IPS-18c (cell line): ENCODE measurements around the gene OSBPL10.
"Not testable (repeated sequence)": the region's sequence is repeated elsewhere in the genome, so short reads cannot be mapped to it uniquely, and the experiment has no call there.

Experiments
- H3K4me3 ChIP-seq: 2 replicates; pipeline ENCODE4 v1.7.0; 2013; ENCODE audit warnings: low read depth, mild to moderate bottlenecking, low read length, moderate library complexity; ENCODE audit not compliant: insufficient read depth
- H3K9me3 ChIP-seq: one replicate; pipeline ENCODE4 v1.6.1; 2013; ENCODE audit warnings: mild to moderate bottlenecking, low read length, moderate library complexity; ENCODE audit not compliant: control insufficient read depth, insufficient read depth

OSBPL10 gene

GRCh38 chr3:31790193-31791089 lies 190.6 kb downstream of the OSBPL10 start:
- Histone ChIP-seq H3K9me3 (no peaks in the 10 kb centered on the region), H3K4me3 (no peak overlapping the region)

- Histone ChIP-seq H3K9me3 (no peaks in the 10 kb centered on the region), H3K4me3 (no peak overlapping the region)
Observed at GRCh38 chr3:31789429-31789828, 191.6 kb downstream of the OSBPL10 start.

- H3K4me3 ChIP-seq, result no peak overlapping the region
- H3K9me3 ChIP-seq, result no peaks in the 10 kb centered on the region
Observed at GRCh38 chr3:31785734-31786133, 195.3 kb downstream of the OSBPL10 start.

GRCh38 chr3:31785286-31785685 lies 195.8 kb downstream of the OSBPL10 start:
- Histone ChIP-seq H3K9me3 (no peaks in the 10 kb centered on the region), H3K4me3 (no peak overlapping the region)

- not testable (repeated sequence) for H3K9me3 ChIP-seq, H3K4me3 ChIP-seq
Observed at GRCh38 chr3:31783851-31784250, 197.2 kb downstream of the OSBPL10 start.

- H3K4me3 ChIP-seq, H3K9me3 ChIP-seq: not testable (repeated sequence)
Observed at GRCh38 chr3:31782306-31782705, 198.8 kb downstream of the OSBPL10 start.

GRCh38 chr3:31779514-31779913 lies 201.5 kb downstream of the OSBPL10 start:
- Histone ChIP-seq H3K9me3 (peaks cover 2% of the 10 kb centered on the region), H3K4me3 (no peak overlapping the region)

GRCh38 chr3:31777887-31778286 lies 203.2 kb downstream of the OSBPL10 start:
- H3K9me3 ChIP-seq, result peaks cover 2% of the 10 kb centered on the region

GRCh38 chr3:31777092-31777491 lies 204.0 kb downstream of the OSBPL10 start:
- no peak overlapping the region for H3K4me3 ChIP-seq
- H3K9me3 ChIP-seq, result peaks cover 2% of the 10 kb centered on the region

More at GRCh38 chr3:31777887-31778286, 203.2 kb downstream of the OSBPL10 start:
- no peak overlapping the region for H3K4me3 ChIP-seq

GRCh38 chr3:31776016-31776415 lies 205.0 kb downstream of the OSBPL10 start:
- no peak overlapping the region for H3K4me3 ChIP-seq

GRCh38 chr3:31775383-31775782 lies 205.7 kb downstream of the OSBPL10 start:
- peaks cover 2% of the 10 kb centered on the region for H3K9me3 ChIP-seq
- H3K4me3 ChIP-seq, result no peak overlapping the region

More at GRCh38 chr3:31776016-31776415, 205.0 kb downstream of the OSBPL10 start:
- H3K9me3 ChIP-seq, result peaks cover 2% of the 10 kb centered on the region

- Histone ChIP-seq H3K9me3 (no peaks in the 10 kb centered on the region), H3K4me3 (no peak overlapping the region)
Observed at GRCh38 chr3:31772758-31773473, 208.1 kb downstream of the OSBPL10 start.

GRCh38 chr3:31772272-31772671 lies 208.8 kb downstream of the OSBPL10 start:
- H3K4me3 ChIP-seq, result no peak overlapping the region
- no peaks in the 10 kb centered on the region for H3K9me3 ChIP-seq

GRCh38 chr3:31770822-31771326 lies 210.2 kb downstream of the OSBPL10 start:
- Histone ChIP-seq H3K9me3 (no peaks in the 10 kb centered on the region), H3K4me3 (no peak overlapping the region)

GRCh38 chr3:31768479-31769125 lies 212.5 kb downstream of the OSBPL10 start:
- no peak overlapping the region for H3K4me3 ChIP-seq
- H3K9me3 ChIP-seq, result no peaks in the 10 kb centered on the region

GRCh38 chr3:31767920-31768319 lies 213.1 kb downstream of the OSBPL10 start:
- H3K9me3 ChIP-seq, result no peaks in the 10 kb centered on the region
- H3K4me3 ChIP-seq, result no peak overlapping the region

- no peak overlapping the region for H3K4me3 ChIP-seq
- H3K9me3 ChIP-seq, result no peaks in the 10 kb centered on the region
Observed at GRCh38 chr3:31766669-31767068, 214.4 kb downstream of the OSBPL10 start.
